HCT116 (cell line): Measurements from ENCODE around the gene ADAM21. TPM values are rescaled to one million over a fixed set of nuclear protein-coding genes. Genes with fewer than 3 reads are reported as not detected.

Source experiments
- ATAC-seq: fragments of 200-7000 bp; cut with Tn5 transposase; 2 replicates; pipeline ENCODE4 v1.9.1; 2020; ENCODE audit warnings: mild to moderate bottlenecking, moderate library complexity
- BruUV-seq: library from RNA; stranded (reverse); fragments of 400-500 nt; replicated peaks from 2 replicates; lab custom pipeline; 2021; lab: Mats Ljungman, UMichigan
- CTCF ChIA-PET: fragments of 300-600 bp; sonication (Branson Sonifier 250); formaldehyde crosslinking; loops from one replicate; lab custom pipeline; 2021; ENCODE audit warnings: antibody characterized with exemption; lab: Charles Lee
- POLR2A ChIA-PET: fragments of 300-600, 350-600 bp; sonication (Branson Sonifier 250); formaldehyde crosslinking; loops from one replicate; lab custom pipeline; 2021; ENCODE audit warnings: antibody characterized with exemption; lab: Charles Lee
- RAD21 ChIA-PET, 2 experiments: fragments of 300-600 bp; sonication (Branson Sonifier 250); formaldehyde crosslinking; loops; one replicate each; lab custom pipeline; 2023; ENCODE audit warnings: low total read pairs in 2 of 2; ENCODE audit not compliant: uncharacterized antibody in 2 of 2, unreplicated experiment in 2 of 2, low non-redundant PET in 1 of 2; lab: Charles Lee
- DNase-seq: peaks from one replicate; pipeline ENCODE4 v3.0.0-alpha.2; 2010; ENCODE audit warnings: low read depth, low spot score
- H2AFZ ChIP-seq: fragments of 200-600 bp; shearing (Covaris generic), sonication (generic); 2 replicates; pipeline ENCODE4 v1.6.1; 2017; ENCODE audit warnings: low read depth, mixed run types, mixed read lengths, antibody characterized with exemption, low read length; ENCODE audit not compliant: poor library complexity, severe bottlenecking
- H3K27ac ChIP-seq: 2 replicates; pipeline ENCODE4 v1.5.1; 2012; ENCODE audit warnings: low read depth, low read length
- H3K27me3 ChIP-seq: fragments of 200-600 bp; sonication (generic); 2 replicates; pipeline ENCODE4 v1.6.1; 2016; ENCODE audit warnings: mixed run types, low read length, mixed read lengths; ENCODE audit not compliant: insufficient read depth
- H3K36me3 ChIP-seq, 2 experiments: fragments of 200-500 bp in 1 of 2; fragments of 200-600 bp in 1 of 2; sonication (Bioruptor generic) in 1 of 2; sonication (generic) in 1 of 2; 2 replicates each; pipeline versions ENCODE4 v1.5.1 to v1.6.1; 2014 to 2016; ENCODE audit warnings: low read length in 2 of 2, inconsistent platforms in 1 of 2, mixed read lengths in 1 of 2, mixed run types in 1 of 2; ENCODE audit not compliant: insufficient read depth in 2 of 2, control insufficient read depth in 1 of 2
- H3K4me1 ChIP-seq, 2 experiments: fragments of 200-600 bp in 1 of 2; sonication (generic) in 1 of 2; 2 replicates each; pipeline versions ENCODE4 v1.5.1 to v1.6.1; 2012 to 2017; ENCODE audit warnings: low read length in 2 of 2, inconsistent platforms in 1 of 2, mild to moderate bottlenecking in 1 of 2, mixed read lengths in 1 of 2, mixed run types in 1 of 2, moderate library complexity in 1 of 2; ENCODE audit not compliant: insufficient read depth in 2 of 2, control insufficient read depth in 1 of 2
- H3K4me2 ChIP-seq: fragments of 200-600 bp; sonication (generic); 2 replicates; pipeline ENCODE4 v1.6.1; 2017; ENCODE audit warnings: mixed run types, low read length, mixed read lengths
- H3K4me3 ChIP-seq, 2 experiments: fragments of 200-600 bp in 1 of 2; sonication (generic) in 1 of 2; replicated peaks in 1 of 2; 2 replicates each; pipeline ENCODE4 v1.5.1; 2011 to 2016; ENCODE audit warnings: low read length in 2 of 2, control low read depth in 1 of 2, low read depth in 1 of 2, mild to moderate bottlenecking in 1 of 2, mixed read lengths in 1 of 2, mixed run types in 1 of 2
- H3K79me2 ChIP-seq: fragments of 200-600 bp; sonication (generic); 2 replicates; pipeline ENCODE4 v1.6.1; 2017; ENCODE audit warnings: mild to moderate bottlenecking, mixed run types, low read length, moderate library complexity, mixed read lengths; ENCODE audit not compliant: insufficient read depth
- H3K9ac ChIP-seq: fragments of 200-600 bp; sonication (generic); 2 replicates; pipeline ENCODE4 v1.6.1; 2016; ENCODE audit warnings: low read length, mixed read lengths
- H3K9me2 ChIP-seq: fragments of 200-600 bp; sonication (generic), shearing (Covaris generic); 2 replicates; pipeline ENCODE4 v1.6.1; 2017; ENCODE audit warnings: mixed run types, mild to moderate bottlenecking, moderate library complexity; ENCODE audit not compliant: insufficient read depth
- H3K9me3 ChIP-seq, 2 experiments: fragments of 200-500 bp in 1 of 2; fragments of 200-600 bp in 1 of 2; sonication (Bioruptor generic) in 1 of 2; sonication (generic) in 1 of 2; 2 replicates each; pipeline ENCODE4 v1.6.1; 2014 to 2017; ENCODE audit warnings: low read length in 2 of 2, mixed read lengths in 2 of 2, inconsistent platforms in 1 of 2, low read depth in 1 of 2, mild to moderate bottlenecking in 1 of 2, mixed run types in 1 of 2, moderate library complexity in 1 of 2; ENCODE audit not compliant: control insufficient read depth in 1 of 2, insufficient read depth in 1 of 2
- H4K20me1 ChIP-seq: fragments of 200-600 bp; sonication (generic), shearing (Covaris generic); 2 replicates; pipeline ENCODE4 v1.6.1; 2017; ENCODE audit warnings: mixed run types, mild to moderate bottlenecking, moderate library complexity; ENCODE audit not compliant: insufficient read depth
- CBX3 ChIP-seq: IDR thresholded peaks from 2 replicates; pipeline ENCODE4 v1.6.1; 2012; ENCODE audit warnings: low read depth
- CTCF ChIP-seq, 3 experiments: fragments of 200-600 bp in 1 of 3; sonication (generic) in 1 of 3; IDR thresholded peaks in 2 of 3; conservative IDR thresholded peaks in 1 of 3; 2 replicates each; pipeline ENCODE4 v1.5.1; 2012 to 2017; ENCODE audit warnings: low read depth in 2 of 3, low read length in 2 of 3, antibody characterized with exemption in 1 of 3, borderline replicate concordance in 1 of 3, control low read depth in 1 of 3, mild to moderate bottlenecking in 1 of 3, mixed read lengths in 1 of 3, mixed run types in 1 of 3, moderate library complexity in 1 of 3; ENCODE audit not compliant: insufficient read depth in 1 of 3
- EGR1 ChIP-seq: IDR thresholded peaks from 2 replicates; pipeline ENCODE4 v1.6.1; 2012; ENCODE audit warnings: low read depth
- EZH2phosphoT487 ChIP-seq: fragments of 200-600 bp; IDR thresholded peaks from 2 replicates; pipeline ENCODE4 v1.6.1; 2018; ENCODE audit warnings: antibody characterized with exemption, borderline replicate concordance
- JUND ChIP-seq: IDR thresholded peaks from 2 replicates; pipeline ENCODE4 v1.6.1; 2012
- MAX ChIP-seq: IDR thresholded peaks from 2 replicates; pipeline ENCODE4 v1.6.1; 2012
- POLR2A ChIP-seq: IDR thresholded peaks from 2 replicates; pipeline ENCODE4 v1.7.0; 2011; ENCODE audit warnings: borderline replicate concordance; ENCODE audit not compliant: insufficient read depth, insufficient read length; ENCODE audit errors: extremely low read depth
- RAD21 ChIP-seq: IDR thresholded peaks from 2 replicates; pipeline ENCODE4 v1.6.1; 2012; ENCODE audit warnings: low read depth, mild to moderate bottlenecking
- REST ChIP-seq: IDR thresholded peaks from 2 replicates; pipeline ENCODE4 v1.6.1; 2012; ENCODE audit warnings: low read depth
- SIN3A ChIP-seq: IDR thresholded peaks from 2 replicates; pipeline ENCODE4 v1.6.1; 2012; ENCODE audit warnings: low read depth
- SRF ChIP-seq: IDR thresholded peaks from 2 replicates; pipeline ENCODE4 v1.6.1; 2012; ENCODE audit warnings: low read depth
- TCF7L2 ChIP-seq: IDR thresholded peaks from 2 replicates; pipeline ENCODE4 v1.7.0; 2011; ENCODE audit warnings: borderline replicate concordance, inconsistent platforms; ENCODE audit not compliant: insufficient read depth, insufficient read length; ENCODE audit errors: extremely low read depth
- YY1 ChIP-seq: IDR thresholded peaks from 2 replicates; pipeline ENCODE4 v1.6.1; 2011; ENCODE audit warnings: low read length, low read depth, moderate library complexity, mild to moderate bottlenecking; ENCODE audit not compliant: insufficient replicate concordance; ENCODE audit errors: extremely low read depth
- ZBTB33 ChIP-seq: IDR thresholded peaks from 2 replicates; pipeline ENCODE4 v1.6.1; 2011; ENCODE audit warnings: mild to moderate bottlenecking, low read length, moderate library complexity; ENCODE audit not compliant: insufficient replicate concordance; ENCODE audit errors: extremely low read depth
- ZFX ChIP-seq: fragments of 450-650 bp; IDR thresholded peaks from 2 replicates; pipeline ENCODE4 v1.6.1; 2017
- ZNF274 ChIP-seq: fragments of 200-500 bp; sonication (Bioruptor generic); IDR thresholded peaks from 2 replicates; pipeline ENCODE4 v1.6.1; 2014; ENCODE audit warnings: mild to moderate bottlenecking, low read depth, low read length, inconsistent platforms
- intact Hi-C: fragments of 100-400 bp; cut with micrococcal nuclease; formaldehyde crosslinking; loops from 2 replicates; pipeline ENCODE4 v1.10.0; 2022
- total RNA-seq: library from RNA; stranded (reverse); gene quantifications from one replicate; pipeline ENCODE4 v1.2.1, GENCODE V29; 2021; ENCODE audit not compliant: unreplicated experiment

ADAM21 gene
- total RNA-seq, 1 experiment from 2014 or later, result 0.98 TPM

- no peaks in the 10 kb centered on the region for H4K20me1 ChIP-seq
- no peak overlapping the region for H2AFZ ChIP-seq
- no peak overlapping the region for H3K27ac ChIP-seq
- RAD21 ChIA-PET, result no interaction called here
- no peaks in the 10 kb centered on the region for H3K27me3 ChIP-seq
- intact Hi-C loops, result no loop called here
- no peaks in the 10 kb centered on the region; a peak in 1 of 4 replicates for H3K36me3 ChIP-seq
- no peaks in the 10 kb centered on the region for H3K9me2 ChIP-seq
- peaks cover 48% of the 10 kb centered on the region for H3K79me2 ChIP-seq
- no peak for TF ChIP-seq CBX3
- TF ChIP-seq EZH2phosphoT487, result no peak
- no peak for TF ChIP-seq ZBTB33
- no peak for TF ChIP-seq REST
- TF ChIP-seq EGR1, result no peak
- TF ChIP-seq POLR2A, result no peak
- TF ChIP-seq TCF7L2, result no peak
- no peak for TF ChIP-seq ZFX
- no peak for TF ChIP-seq RAD21
- TF ChIP-seq CTCF (IDR thresholded peaks at IDR 0.05 in 2 of 3, conservative IDR thresholded peaks at IDR 0.05 in 1 of 3; ENCODE audit: borderline replicate concordance in 1 of 3, insufficient read depth in 1 of 3, low read depth in 2 of 3, low read length in 2 of 3), result no peak
- TF ChIP-seq JUND, result no peak
- TF ChIP-seq MAX, result no peak
- no peak for TF ChIP-seq SRF
- TF ChIP-seq YY1, result no peak
- no peak for TF ChIP-seq ZNF274
- TF ChIP-seq SIN3A, result no peak
- TF ChIP-seq, all 23 proteins: peak for 0
- no peaks in the 10 kb centered on the region for H3K4me1 ChIP-seq
- no peak for DNase-seq
- H3K4me3 ChIP-seq, result no peak overlapping the region
- BruUV-seq, result no TSS peak
- POLR2A ChIA-PET, result no interaction called here
- CTCF ChIA-PET, result no interaction called here
- H3K9ac ChIP-seq, result no peak overlapping the region
- H3K9me3 ChIP-seq, result no peaks in the 10 kb centered on the region
- no peak for ATAC-seq
- no peak overlapping the region for H3K4me2 ChIP-seq
Observed at GRCh38 chr14:70407621-70408020, 44.4 kb upstream of the ADAM21 start.
